ENCODE measurements around the gene FAM3D.

- TF ChIP-seq, protein P1, sequence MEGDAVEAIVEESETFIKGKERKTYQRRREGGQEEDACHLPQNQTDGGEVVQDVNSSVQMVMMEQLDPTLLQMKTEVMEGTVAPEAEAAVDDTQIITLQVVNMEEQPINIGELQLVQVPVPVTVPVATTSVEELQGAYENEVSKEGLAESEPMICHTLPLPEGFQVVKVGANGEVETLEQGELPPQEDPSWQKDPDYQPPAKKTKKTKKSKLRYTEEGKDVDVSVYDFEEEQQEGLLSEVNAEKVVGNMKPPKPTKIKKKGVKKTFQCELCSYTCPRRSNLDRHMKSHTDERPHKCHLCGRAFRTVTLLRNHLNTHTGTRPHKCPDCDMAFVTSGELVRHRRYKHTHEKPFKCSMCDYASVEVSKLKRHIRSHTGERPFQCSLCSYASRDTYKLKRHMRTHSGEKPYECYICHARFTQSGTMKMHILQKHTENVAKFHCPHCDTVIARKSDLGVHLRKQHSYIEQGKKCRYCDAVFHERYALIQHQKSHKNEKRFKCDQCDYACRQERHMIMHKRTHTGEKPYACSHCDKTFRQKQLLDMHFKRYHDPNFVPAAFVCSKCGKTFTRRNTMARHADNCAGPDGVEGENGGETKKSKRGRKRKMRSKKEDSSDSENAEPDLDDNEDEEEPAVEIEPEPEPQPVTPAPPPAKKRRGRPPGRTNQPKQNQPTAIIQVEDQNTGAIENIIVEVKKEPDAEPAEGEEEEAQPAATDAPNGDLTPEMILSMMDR (IDR thresholded peaks at IDR 0.05), result no peak
- no peak for TF ChIP-seq POLR2A (IDR thresholded peaks at IDR 0.05)
These were observed 14.4 kb upstream of the FAM3D start for GRCh38 chr3:58680879-58681525.

Data from adrenal gland (tissue), 5 donors.